ENCODE results near the gene CIZ1.

CIZ1 gene

DNA sequence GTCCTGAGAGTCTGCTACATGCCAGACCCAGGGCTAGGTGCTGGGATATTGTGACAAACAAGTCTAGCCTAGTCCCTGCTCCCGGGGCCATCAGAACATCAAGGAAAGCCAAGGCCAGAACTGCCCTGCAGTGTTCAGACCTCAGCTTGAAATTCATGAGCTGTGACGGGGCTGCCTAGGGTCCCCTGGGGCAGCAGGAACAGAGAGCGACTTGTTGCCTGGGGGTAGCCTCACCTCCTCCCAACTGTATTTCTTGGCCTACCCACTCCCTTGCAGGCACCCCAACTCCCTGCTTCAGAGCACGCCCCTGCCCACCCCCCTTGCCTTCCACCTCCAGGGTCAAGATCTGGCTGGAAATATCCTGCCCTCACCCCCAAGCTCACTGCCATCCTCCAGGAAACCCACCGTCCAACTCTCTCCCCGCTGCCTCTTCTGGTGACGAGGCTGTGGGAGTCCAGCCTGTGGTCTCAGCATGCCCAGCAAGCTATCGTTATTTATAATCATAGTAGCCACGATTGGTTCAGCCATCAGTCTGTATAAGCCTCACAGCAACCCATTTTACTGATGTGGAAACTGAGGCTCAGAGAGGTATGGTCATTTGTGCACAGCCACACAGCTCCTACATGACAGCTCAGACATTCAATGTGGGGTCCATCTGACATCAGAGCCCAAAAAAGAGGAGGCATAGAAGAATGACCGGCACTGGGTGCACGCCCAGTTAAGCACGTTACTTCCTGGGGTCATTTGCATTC is 22.6 kb upstream of the CIZ1 start:
- TF ChIP-seq, protein P1, sequence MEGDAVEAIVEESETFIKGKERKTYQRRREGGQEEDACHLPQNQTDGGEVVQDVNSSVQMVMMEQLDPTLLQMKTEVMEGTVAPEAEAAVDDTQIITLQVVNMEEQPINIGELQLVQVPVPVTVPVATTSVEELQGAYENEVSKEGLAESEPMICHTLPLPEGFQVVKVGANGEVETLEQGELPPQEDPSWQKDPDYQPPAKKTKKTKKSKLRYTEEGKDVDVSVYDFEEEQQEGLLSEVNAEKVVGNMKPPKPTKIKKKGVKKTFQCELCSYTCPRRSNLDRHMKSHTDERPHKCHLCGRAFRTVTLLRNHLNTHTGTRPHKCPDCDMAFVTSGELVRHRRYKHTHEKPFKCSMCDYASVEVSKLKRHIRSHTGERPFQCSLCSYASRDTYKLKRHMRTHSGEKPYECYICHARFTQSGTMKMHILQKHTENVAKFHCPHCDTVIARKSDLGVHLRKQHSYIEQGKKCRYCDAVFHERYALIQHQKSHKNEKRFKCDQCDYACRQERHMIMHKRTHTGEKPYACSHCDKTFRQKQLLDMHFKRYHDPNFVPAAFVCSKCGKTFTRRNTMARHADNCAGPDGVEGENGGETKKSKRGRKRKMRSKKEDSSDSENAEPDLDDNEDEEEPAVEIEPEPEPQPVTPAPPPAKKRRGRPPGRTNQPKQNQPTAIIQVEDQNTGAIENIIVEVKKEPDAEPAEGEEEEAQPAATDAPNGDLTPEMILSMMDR (IDR thresholded peaks at IDR 0.05; ENCODE audit: extremely low read depth, insufficient read depth, missing control alignments) = no peak
- in situ Hi-C loops (cut with MboI; ENCODE audit: low pct_unique_long_range_greater_than_20kb, low sequenced_read_pairs, unreplicated experiment) = no loop called here
- DNase-seq (ENCODE audit: low spot score) = no peak

- in situ Hi-C loops (cut with MboI; ENCODE audit: low pct_unique_long_range_greater_than_20kb, low sequenced_read_pairs, unreplicated experiment) = no loop called here
- TF ChIP-seq, protein P1 (IDR thresholded peaks at IDR 0.05; ENCODE audit: extremely low read depth, insufficient read depth, missing control alignments) = no peak
- DNase-seq (ENCODE audit: low spot score) = no peak
Measured at GRCh38 chr9:128211981-128212281, 20.6 kb upstream of the CIZ1 start.

DNA sequence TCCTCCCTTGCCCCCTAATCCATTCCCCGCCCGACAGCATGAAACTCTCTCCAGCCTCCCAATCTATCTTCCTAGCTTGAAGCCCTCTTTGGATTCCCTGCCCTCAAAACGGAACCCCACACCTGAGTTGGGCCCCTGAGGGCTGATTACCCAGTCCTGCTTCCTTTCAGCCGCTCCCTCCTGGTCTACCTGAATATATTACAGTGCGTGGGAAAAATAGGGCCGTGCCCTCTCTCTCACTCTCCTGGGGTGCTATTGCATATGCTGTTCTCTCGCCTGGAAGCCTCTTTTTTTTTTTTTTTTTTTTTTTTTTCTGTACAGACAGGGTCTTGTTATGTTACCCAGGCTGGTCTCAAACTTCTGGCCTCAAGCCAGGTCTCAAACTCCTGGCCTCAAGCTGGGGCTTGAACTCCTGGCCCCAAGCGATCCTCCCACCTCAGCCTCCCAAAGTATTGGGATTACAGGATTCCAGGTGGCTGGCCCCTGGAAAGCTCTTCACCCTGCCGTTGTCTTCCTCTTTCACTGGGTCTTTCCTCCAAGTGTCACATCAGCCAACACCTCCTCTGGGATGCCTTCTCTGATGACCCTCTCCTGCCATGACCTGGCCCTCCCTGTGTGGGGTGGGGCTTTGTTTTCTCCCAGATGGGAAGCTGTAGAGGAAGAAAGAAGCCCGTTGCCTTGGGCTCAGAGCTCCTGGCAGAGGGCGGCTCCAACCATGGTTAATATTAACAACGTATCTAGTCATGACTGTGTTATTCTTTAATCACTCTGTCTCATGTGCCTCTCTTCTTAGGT is 20.0 kb upstream of the CIZ1 start:
- in situ Hi-C loops (cut with MboI; ENCODE audit: low pct_unique_long_range_greater_than_20kb, low sequenced_read_pairs, unreplicated experiment) = no loop called here
- TF ChIP-seq, protein P1 (IDR thresholded peaks at IDR 0.05; ENCODE audit: extremely low read depth, insufficient read depth, missing control alignments) = no peak
- DNase-seq (ENCODE audit: low spot score) = no peak

DNA sequence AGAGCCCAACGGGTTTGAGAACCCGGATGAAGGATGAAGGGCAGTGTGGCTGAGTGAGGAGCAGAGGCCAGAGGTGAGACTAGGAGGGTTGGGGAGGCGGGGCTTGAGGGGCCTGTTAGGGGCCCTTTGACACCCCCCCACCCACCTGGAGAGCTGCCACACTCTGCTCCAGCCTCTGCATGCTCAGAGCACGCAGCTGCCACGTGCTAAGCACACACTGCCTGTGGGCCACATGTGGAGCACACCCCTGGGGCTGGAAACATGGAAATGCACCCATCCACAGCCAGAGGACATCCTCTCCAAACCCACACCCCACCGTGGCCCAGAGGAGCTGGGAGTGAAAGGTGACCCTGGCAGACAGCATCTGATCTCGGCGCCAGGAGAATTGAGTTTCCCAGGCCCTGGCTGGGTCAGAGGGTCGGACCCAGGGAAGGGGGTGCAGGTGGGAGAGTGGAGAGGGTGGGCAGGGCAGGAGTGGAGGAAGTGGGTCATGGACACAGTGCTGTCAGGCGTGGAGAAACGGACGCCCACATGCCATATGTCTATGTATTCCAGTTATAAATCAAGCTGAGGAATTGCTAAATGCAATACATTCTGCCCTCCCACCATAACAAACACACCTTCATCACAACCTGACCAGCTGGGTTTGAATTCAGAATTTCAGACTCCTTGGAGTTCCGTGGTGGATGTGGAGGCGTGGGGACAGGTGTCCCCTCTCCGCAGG is 17.7 kb upstream of the CIZ1 start:
- no peak for DNase-seq (ENCODE audit: low spot score)
- in situ Hi-C loops (cut with MboI; ENCODE audit: low pct_unique_long_range_greater_than_20kb, low sequenced_read_pairs, unreplicated experiment) = no loop called here
- TF ChIP-seq, protein P1 (IDR thresholded peaks at IDR 0.05; ENCODE audit: extremely low read depth, insufficient read depth, missing control alignments) = no peak

DNA sequence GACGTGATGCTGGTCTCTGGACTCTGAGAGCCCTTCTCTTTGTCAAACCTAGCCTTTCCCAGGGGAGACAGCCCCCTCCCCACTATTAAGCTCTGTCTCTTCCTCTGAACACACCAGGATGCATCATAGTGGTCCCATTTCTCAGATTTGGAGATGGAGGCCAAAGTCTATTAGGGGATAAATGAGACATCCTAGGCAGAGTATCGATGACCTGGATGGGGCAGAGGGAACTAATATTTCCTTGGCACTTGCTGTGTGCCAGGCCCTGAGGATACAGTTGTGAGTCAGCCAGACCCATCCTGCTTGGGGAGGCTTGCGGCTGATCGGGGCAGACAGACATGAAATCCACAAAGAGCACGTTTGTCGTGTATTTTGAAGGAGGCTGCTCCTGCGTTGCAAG is 17.0 kb upstream of the CIZ1 start:
- in situ Hi-C loops (cut with MboI; ENCODE audit: low pct_unique_long_range_greater_than_20kb, low sequenced_read_pairs, unreplicated experiment) = no loop called here
- TF ChIP-seq, protein P1 (IDR thresholded peaks at IDR 0.05; ENCODE audit: extremely low read depth, insufficient read depth, missing control alignments) = no peak
- DNase-seq (ENCODE audit: low spot score) = no peak

All from GM13977 (cell line).